SU-DHL-6 (cell line): Measurements from ENCODE around the gene CRYGN.

Experiments used
- H2AFZ ChIP-seq: fragments of 200-600 bp; sonication (generic); 2 replicates; pipeline ENCODE4 v1.6.1; 2014; ENCODE audit warnings: low read depth, mild to moderate bottlenecking, moderate library complexity, mixed read lengths, antibody characterized with exemption, low read length; ENCODE audit not compliant: severe bottlenecking
- H3F3A ChIP-seq: fragments of 200-600 bp; shearing (Covaris generic); 2 replicates; pipeline ENCODE4 v1.6.0; 2016; ENCODE audit warnings: antibody characterized with exemption, mild to moderate bottlenecking; ENCODE audit not compliant: insufficient read depth
- H3K27ac ChIP-seq: fragments of 200-600 bp; sonication (generic); 2 replicates; pipeline ENCODE4 v1.5.1; 2016; ENCODE audit warnings: low read depth, mild to moderate bottlenecking, low read length, moderate library complexity, mixed read lengths
- H3K27me3 ChIP-seq: fragments of 200-600 bp; sonication (generic), shearing (Covaris generic); 2 replicates; pipeline ENCODE4 v1.6.0; 2014; ENCODE audit warnings: mild to moderate bottlenecking, low read length
- H3K36me3 ChIP-seq: fragments of 200-600 bp; sonication (generic); 2 replicates; pipeline ENCODE4 v1.6.1; 2014; ENCODE audit warnings: mild to moderate bottlenecking, low read length, mixed read lengths
- H3K4me2 ChIP-seq: fragments of 300-600, 200-600 bp; shearing (Covaris generic), sonication (generic); 2 replicates; pipeline ENCODE4 v1.6.0; 2014; ENCODE audit warnings: low read length, low read depth, mild to moderate bottlenecking; ENCODE audit not compliant: poor library complexity, severe bottlenecking
- H3K4me3 ChIP-seq: fragments of 200-600 bp; sonication (generic); 2 replicates; pipeline ENCODE4 v1.5.1; 2014; ENCODE audit warnings: antibody characterized with exemption, low read length, mild to moderate bottlenecking, mixed read lengths; ENCODE audit not compliant: insufficient read depth, poor library complexity, severe bottlenecking
- H3K79me2 ChIP-seq: fragments of 200-600 bp; sonication (generic); 2 replicates; pipeline ENCODE4 v1.6.1; 2014; ENCODE audit warnings: mild to moderate bottlenecking, low read length, moderate library complexity; ENCODE audit not compliant: insufficient read depth
- H3K9ac ChIP-seq: fragments of 200-600 bp; sonication (generic); 2 replicates; pipeline ENCODE4 v1.7.0; 2014; ENCODE audit warnings: mild to moderate bottlenecking, low read length
- H3K9me2 ChIP-seq: fragments of 200-600 bp; sonication (generic); replicated peaks from 2 replicates; pipeline ENCODE4 v1.6.1; 2014; ENCODE audit warnings: low read length; ENCODE audit not compliant: insufficient read depth
- H3K9me3 ChIP-seq: fragments of 200-600 bp; sonication (generic); 2 replicates; pipeline ENCODE4 v1.6.1; 2014; ENCODE audit warnings: low read length, mixed read lengths; ENCODE audit not compliant: insufficient read depth
- H4K20me1 ChIP-seq: fragments of 200-600 bp; sonication (generic); 2 replicates; pipeline ENCODE4 v1.6.1; 2014; ENCODE audit warnings: low read depth, mild to moderate bottlenecking, antibody characterized with exemption, low read length, moderate library complexity, mixed read lengths
- EZH2phosphoT487 ChIP-seq: fragments of 200-600 bp; sonication (generic), shearing (Covaris generic); conservative IDR thresholded peaks from 2 replicates; pipeline ENCODE4 v1.6.1; 2018; ENCODE audit warnings: mild to moderate bottlenecking, antibody characterized with exemption, low read length, moderate library complexity, mixed read lengths
- TF ChIP-seq, protein P1 (sequence below): fragments of 200-600 bp; sonication (generic); IDR thresholded peaks from one replicate; pipeline ENCODE4 v1.5.1; 2017; ENCODE audit warnings: antibody characterized with exemption, mild to moderate bottlenecking, low read length, moderate library complexity; ENCODE audit not compliant: insufficient read depth, poor library complexity, severe bottlenecking

Gene CRYGN

DNA sequence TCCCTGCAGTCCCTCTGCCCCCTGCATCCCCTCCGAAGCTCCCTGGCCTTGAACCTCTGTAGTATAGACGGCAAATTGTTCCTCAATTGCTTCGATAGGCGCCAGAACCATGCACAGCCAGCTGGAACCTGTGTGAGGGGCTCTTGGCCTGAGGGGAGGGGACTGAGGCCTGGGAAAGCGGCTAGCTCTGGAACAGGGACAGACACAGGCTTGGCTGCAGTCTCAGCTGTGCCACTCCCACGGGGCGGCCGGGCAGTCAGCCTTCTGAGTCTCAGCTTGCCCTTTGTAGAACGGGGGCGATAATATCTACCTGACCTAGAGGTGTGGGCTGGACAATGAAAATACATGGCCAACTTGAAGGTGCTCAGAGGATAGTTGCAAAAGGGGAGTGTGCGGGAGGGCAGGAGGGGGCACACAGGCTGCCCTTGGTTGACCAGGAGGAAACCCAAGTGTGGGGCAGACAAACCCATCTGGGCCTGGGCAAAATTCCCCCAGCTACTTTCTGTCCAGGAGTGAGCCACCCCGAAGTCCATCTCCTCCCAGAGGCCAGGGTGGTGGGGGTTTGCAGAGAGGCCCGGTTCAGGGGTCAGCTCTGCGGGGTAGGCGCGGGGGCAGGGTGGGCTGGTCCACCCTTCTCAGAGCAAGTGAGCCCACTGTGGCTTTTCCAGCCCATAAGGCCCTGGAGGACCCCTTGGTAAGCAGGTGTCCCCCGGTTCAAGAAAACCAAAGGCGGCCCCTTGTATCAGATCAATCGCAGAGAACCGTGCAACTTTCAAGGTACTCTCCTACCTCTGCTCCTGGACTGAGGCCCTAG is 4.6 kb downstream of the CRYGN start:
- TF ChIP-seq, protein P1, sequence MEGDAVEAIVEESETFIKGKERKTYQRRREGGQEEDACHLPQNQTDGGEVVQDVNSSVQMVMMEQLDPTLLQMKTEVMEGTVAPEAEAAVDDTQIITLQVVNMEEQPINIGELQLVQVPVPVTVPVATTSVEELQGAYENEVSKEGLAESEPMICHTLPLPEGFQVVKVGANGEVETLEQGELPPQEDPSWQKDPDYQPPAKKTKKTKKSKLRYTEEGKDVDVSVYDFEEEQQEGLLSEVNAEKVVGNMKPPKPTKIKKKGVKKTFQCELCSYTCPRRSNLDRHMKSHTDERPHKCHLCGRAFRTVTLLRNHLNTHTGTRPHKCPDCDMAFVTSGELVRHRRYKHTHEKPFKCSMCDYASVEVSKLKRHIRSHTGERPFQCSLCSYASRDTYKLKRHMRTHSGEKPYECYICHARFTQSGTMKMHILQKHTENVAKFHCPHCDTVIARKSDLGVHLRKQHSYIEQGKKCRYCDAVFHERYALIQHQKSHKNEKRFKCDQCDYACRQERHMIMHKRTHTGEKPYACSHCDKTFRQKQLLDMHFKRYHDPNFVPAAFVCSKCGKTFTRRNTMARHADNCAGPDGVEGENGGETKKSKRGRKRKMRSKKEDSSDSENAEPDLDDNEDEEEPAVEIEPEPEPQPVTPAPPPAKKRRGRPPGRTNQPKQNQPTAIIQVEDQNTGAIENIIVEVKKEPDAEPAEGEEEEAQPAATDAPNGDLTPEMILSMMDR = no peak
- no peak for TF ChIP-seq EZH2phosphoT487
- Histone ChIP-seq H3K27me3 (no peaks in the 10 kb centered on the region), H4K20me1 (no peaks in the 10 kb centered on the region), H3K9me2 (no peaks in the 10 kb centered on the region), H3K9me3 (no peaks in the 10 kb centered on the region), H3K36me3 (no peaks in the 10 kb centered on the region), H2AFZ (no peak overlapping the region), H3K4me3 (no peak overlapping the region), H3K79me2 (no peaks in the 10 kb centered on the region), H3F3A (no peaks in the 10 kb centered on the region), H3K4me2 (no peak overlapping the region), H3K9ac (no peak overlapping the region), H3K27ac (no peak overlapping the region)

DNA sequence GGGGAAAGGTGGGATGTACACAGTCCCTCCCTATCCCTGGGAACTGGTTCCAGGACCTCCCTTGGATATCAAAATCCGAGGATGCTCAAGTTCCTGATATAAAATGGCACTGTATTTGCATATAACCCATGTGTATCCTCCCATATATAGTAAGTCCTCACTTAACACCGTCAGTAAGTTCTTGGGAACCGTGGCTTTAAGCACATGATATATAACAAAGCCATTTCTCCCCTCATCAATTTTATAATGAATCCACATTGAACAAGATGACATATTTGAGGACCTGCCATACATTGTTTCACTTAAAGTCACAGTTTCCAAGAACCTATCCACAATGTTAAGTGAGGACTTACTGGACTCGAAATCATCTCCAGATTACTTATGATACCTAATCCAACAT is 5.4 kb downstream of the CRYGN start:
- no peak overlapping the region for H3K4me3 ChIP-seq
- H3K9me2 ChIP-seq = no peaks in the 10 kb centered on the region
- no peaks in the 10 kb centered on the region for H3K27me3 ChIP-seq
- TF ChIP-seq, protein P1 = no peak
- TF ChIP-seq EZH2phosphoT487 = no peak
- H3K9ac ChIP-seq = no peak overlapping the region
- H3K27ac ChIP-seq = no peak overlapping the region
- H2AFZ ChIP-seq = no peak overlapping the region
- no peaks in the 10 kb centered on the region for H4K20me1 ChIP-seq
- no peaks in the 10 kb centered on the region for H3F3A ChIP-seq
- H3K79me2 ChIP-seq = no peaks in the 10 kb centered on the region
- H3K9me3 ChIP-seq = no peaks in the 10 kb centered on the region
- no peak overlapping the region for H3K4me2 ChIP-seq
- no peaks in the 10 kb centered on the region for H3K36me3 ChIP-seq

DNA sequence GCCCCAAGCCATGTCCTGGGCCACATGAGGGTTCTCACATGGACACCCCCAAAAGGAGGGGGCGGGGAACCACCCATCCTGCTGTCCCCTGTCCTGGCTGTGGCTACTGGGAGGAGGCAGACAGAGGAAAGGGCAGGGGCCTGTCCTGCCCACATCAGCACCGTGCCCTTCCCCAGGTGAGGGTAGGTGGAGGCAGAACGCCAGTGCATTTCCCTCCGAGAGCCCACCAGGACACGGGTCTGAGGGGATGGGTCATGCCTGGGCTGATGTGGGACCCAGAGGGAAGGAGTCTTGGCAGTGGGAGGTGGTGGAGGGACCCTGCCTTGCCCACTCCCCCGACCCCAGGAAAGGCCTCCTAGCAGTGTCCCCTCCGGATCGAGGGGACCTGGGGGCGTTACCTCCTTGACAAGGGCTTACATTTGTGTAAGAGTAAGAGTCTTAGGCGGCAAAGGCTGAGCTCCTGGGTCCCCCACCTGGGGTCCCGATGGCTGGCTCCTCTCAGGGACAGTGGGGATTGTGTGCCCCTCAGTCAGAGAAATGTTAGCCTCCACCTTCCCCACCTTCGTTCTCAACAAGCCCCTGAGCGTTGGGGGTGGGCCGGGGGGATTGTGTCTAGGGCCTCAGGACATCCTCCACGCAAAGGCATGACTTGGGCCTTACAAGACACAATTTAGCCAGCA is 6.1 kb downstream of the CRYGN start:
- Histone ChIP-seq H3K9ac (no peak overlapping the region), H3K36me3 (no peaks in the 10 kb centered on the region), H2AFZ (no peak overlapping the region), H3K27ac (no peak overlapping the region), H3K79me2 (no peaks in the 10 kb centered on the region), H4K20me1 (no peaks in the 10 kb centered on the region), H3F3A (no peaks in the 10 kb centered on the region), H3K9me3 (no peaks in the 10 kb centered on the region), H3K4me2 (no peak overlapping the region), H3K4me3 (no peak overlapping the region), H3K27me3 (no peaks in the 10 kb centered on the region), H3K9me2 (no peaks in the 10 kb centered on the region)
- TF ChIP-seq, protein P1 = no peak
- TF ChIP-seq EZH2phosphoT487 = no peak
